Measurements from ENCODE around the gene OR11H7. TPM values are rescaled to one million over a fixed set of nuclear protein-coding genes. Genes with fewer than 3 reads are reported as not detected.

The OR11H7 gene
- total and polyA plus RNA-seq, 2 experiments from 2014 or later = not detected

Other genes starting within 250 kb of the OR11H7 start
- gene OR4Q2, start 226.8 kb upstream of the OR11H7 start, total RNA-seq (2014; rRNA removed; shearing (Covaris generic)) = not detected in 2 replicates
- gene OR4Q2, start 226.8 kb upstream of the OR11H7 start, polyA plus RNA-seq (2016; fragmentation: Nextera tagmentation; extraction: Ambion mirVana) = not detected in 2 replicates
- not detected in 2 replicates for gene OR4K14, start 209.7 kb upstream of the OR11H7 start, total RNA-seq (2014; rRNA removed; shearing (Covaris generic))
- not detected in 2 replicates for gene OR4K14, start 209.7 kb upstream of the OR11H7 start, polyA plus RNA-seq (2016; fragmentation: Nextera tagmentation; extraction: Ambion mirVana)
- not detected in 2 replicates for gene OR4K13, start 192.9 kb upstream of the OR11H7 start, total RNA-seq (2014; rRNA removed; shearing (Covaris generic))
- not detected in 2 replicates for gene OR4K13, start 192.9 kb upstream of the OR11H7 start, polyA plus RNA-seq (2016; fragmentation: Nextera tagmentation; extraction: Ambion mirVana)
- not detected in 2 replicates for gene OR4L1, start 168.9 kb upstream of the OR11H7 start, total RNA-seq (2014; rRNA removed; shearing (Covaris generic))
- gene OR4L1, start 168.9 kb upstream of the OR11H7 start, polyA plus RNA-seq (2016; fragmentation: Nextera tagmentation; extraction: Ambion mirVana) = not detected in 2 replicates
- gene OR4K17, start 118.2 kb upstream of the OR11H7 start, total RNA-seq (2014; rRNA removed; shearing (Covaris generic)) = not detected in 2 replicates
- gene OR4K17, start 118.2 kb upstream of the OR11H7 start, polyA plus RNA-seq (2016; fragmentation: Nextera tagmentation; extraction: Ambion mirVana) = not detected in 2 replicates
- not detected in 2 replicates for gene OR4N5, start 90.2 kb upstream of the OR11H7 start, total RNA-seq (2014; rRNA removed; shearing (Covaris generic))
- not detected in 2 replicates for gene OR4N5, start 90.2 kb upstream of the OR11H7 start, polyA plus RNA-seq (2016; fragmentation: Nextera tagmentation; extraction: Ambion mirVana)
- not detected in 2 replicates for gene OR11G2, start 38.1 kb upstream of the OR11H7 start, total RNA-seq (2014; rRNA removed; shearing (Covaris generic))
- gene OR11G2, start 38.1 kb upstream of the OR11H7 start, polyA plus RNA-seq (2016; fragmentation: Nextera tagmentation; extraction: Ambion mirVana) = not detected in 2 replicates
- not detected in 2 replicates for gene OR11H6, start 5.3 kb upstream of the OR11H7 start, total RNA-seq (2014; rRNA removed; shearing (Covaris generic))
- gene OR11H6, start 5.3 kb upstream of the OR11H7 start, polyA plus RNA-seq (2016; fragmentation: Nextera tagmentation; extraction: Ambion mirVana) = not detected in 2 replicates
- gene OR11H4, start 10.3 kb downstream of the OR11H7 start, total RNA-seq (2014; rRNA removed; shearing (Covaris generic)) = not detected in 2 replicates
- not detected in 2 replicates for gene OR11H4, start 10.3 kb downstream of the OR11H7 start, polyA plus RNA-seq (2016; fragmentation: Nextera tagmentation; extraction: Ambion mirVana)
- 11.7 and 18.5 TPM in 2 replicates for gene TTC5, start 77.0 kb downstream of the OR11H7 start, total RNA-seq (2014; rRNA removed; shearing (Covaris generic))
- 14.7 and 16.2 TPM in 2 replicates for gene TTC5, start 77.0 kb downstream of the OR11H7 start, polyA plus RNA-seq (2016; fragmentation: Nextera tagmentation; extraction: Ambion mirVana)
- gene CCNB1IP1, start 104.3 kb downstream of the OR11H7 start, total RNA-seq (2014; rRNA removed; shearing (Covaris generic)) = 52.0 and 55.8 TPM in 2 replicates
- 12.4 and 13.5 TPM in 2 replicates for gene CCNB1IP1, start 104.3 kb downstream of the OR11H7 start, polyA plus RNA-seq (2016; fragmentation: Nextera tagmentation; extraction: Ambion mirVana)
- gene PARP2, start 114.7 kb downstream of the OR11H7 start, total RNA-seq (2014; rRNA removed; shearing (Covaris generic)) = 5.8 and 10.1 TPM in 2 replicates
- gene PARP2, start 114.7 kb downstream of the OR11H7 start, polyA plus RNA-seq (2016; fragmentation: Nextera tagmentation; extraction: Ambion mirVana) = 25.1 and 26.0 TPM in 2 replicates
- 12.9 and 18.0 TPM in 2 replicates for gene TEP1, start 184.5 kb downstream of the OR11H7 start, total RNA-seq (2014; rRNA removed; shearing (Covaris generic))
- 4.6 and 5.2 TPM in 2 replicates for gene TEP1, start 184.5 kb downstream of the OR11H7 start, polyA plus RNA-seq (2016; fragmentation: Nextera tagmentation; extraction: Ambion mirVana)
- gene KLHL33, start 207.2 kb downstream of the OR11H7 start, total RNA-seq (2014; rRNA removed; shearing (Covaris generic)) = not detected in 2 replicates
- gene KLHL33, start 207.2 kb downstream of the OR11H7 start, polyA plus RNA-seq (2016; fragmentation: Nextera tagmentation; extraction: Ambion mirVana) = 0.05 TPM in 1 of 2 replicates, not detected in the other
- gene OSGEP, start 225.8 kb downstream of the OR11H7 start, total RNA-seq (2014; rRNA removed; shearing (Covaris generic)) = 29.0 and 37.8 TPM in 2 replicates
- 24.1 and 24.2 TPM in 2 replicates for gene OSGEP, start 225.8 kb downstream of the OR11H7 start, polyA plus RNA-seq (2016; fragmentation: Nextera tagmentation; extraction: Ambion mirVana)
- 60.6 and 89.8 TPM in 2 replicates for gene APEX1, start 226.2 kb downstream of the OR11H7 start, total RNA-seq (2014; rRNA removed; shearing (Covaris generic))
- gene APEX1, start 226.2 kb downstream of the OR11H7 start, polyA plus RNA-seq (2016; fragmentation: Nextera tagmentation; extraction: Ambion mirVana) = 124 and 129 TPM in 2 replicates
- 18.6 and 244 TPM in 2 replicates for gene PIP4P1, start 232.5 kb downstream of the OR11H7 start, total RNA-seq (2014; rRNA removed; shearing (Covaris generic))
- gene PIP4P1, start 232.5 kb downstream of the OR11H7 start, polyA plus RNA-seq (2016; fragmentation: Nextera tagmentation; extraction: Ambion mirVana) = 21.6 and 22.1 TPM in 2 replicates
- 23.6 and 39.6 TPM in 2 replicates for gene PNP, start 240.4 kb downstream of the OR11H7 start, total RNA-seq (2014; rRNA removed; shearing (Covaris generic))
- 20.8 and 24.6 TPM in 2 replicates for gene PNP, start 240.4 kb downstream of the OR11H7 start, polyA plus RNA-seq (2016; fragmentation: Nextera tagmentation; extraction: Ambion mirVana)

Data from GM23248 (cell line).